Astrocyte (in vitro differentiated cells and primary cell): ENCODE results near the gene IGFBP7.

Experiments
- EZH2 ChIP-seq: IDR thresholded peaks from 2 replicates; pipeline ENCODE4 v1.6.1; 2012; ENCODE audit warnings: mild to moderate bottlenecking, low read length, inconsistent platforms; ENCODE audit not compliant: insufficient read depth
- TF ChIP-seq, protein P1 (sequence below): IDR thresholded peaks from 2 replicates; pipeline ENCODE4 v1.5.1; 2011; ENCODE audit warnings: low read depth, mild to moderate bottlenecking, inconsistent platforms, low read length, moderate library complexity; ENCODE audit not compliant: insufficient read depth

- TF ChIP-seq, protein P1, sequence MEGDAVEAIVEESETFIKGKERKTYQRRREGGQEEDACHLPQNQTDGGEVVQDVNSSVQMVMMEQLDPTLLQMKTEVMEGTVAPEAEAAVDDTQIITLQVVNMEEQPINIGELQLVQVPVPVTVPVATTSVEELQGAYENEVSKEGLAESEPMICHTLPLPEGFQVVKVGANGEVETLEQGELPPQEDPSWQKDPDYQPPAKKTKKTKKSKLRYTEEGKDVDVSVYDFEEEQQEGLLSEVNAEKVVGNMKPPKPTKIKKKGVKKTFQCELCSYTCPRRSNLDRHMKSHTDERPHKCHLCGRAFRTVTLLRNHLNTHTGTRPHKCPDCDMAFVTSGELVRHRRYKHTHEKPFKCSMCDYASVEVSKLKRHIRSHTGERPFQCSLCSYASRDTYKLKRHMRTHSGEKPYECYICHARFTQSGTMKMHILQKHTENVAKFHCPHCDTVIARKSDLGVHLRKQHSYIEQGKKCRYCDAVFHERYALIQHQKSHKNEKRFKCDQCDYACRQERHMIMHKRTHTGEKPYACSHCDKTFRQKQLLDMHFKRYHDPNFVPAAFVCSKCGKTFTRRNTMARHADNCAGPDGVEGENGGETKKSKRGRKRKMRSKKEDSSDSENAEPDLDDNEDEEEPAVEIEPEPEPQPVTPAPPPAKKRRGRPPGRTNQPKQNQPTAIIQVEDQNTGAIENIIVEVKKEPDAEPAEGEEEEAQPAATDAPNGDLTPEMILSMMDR, result no peak
- no peak for TF ChIP-seq EZH2
Observed at GRCh38 chr4:57041020-57041419, 69.2 kb downstream of the IGFBP7 start.
